ENCODE data around the gene KIF1A.

The KIF1A gene

GRCh38 chr2:240728827-240729226 lies 91.2 kb downstream of the KIF1A start:
- Histone ChIP-seq H3K9me3 (replicated peaks; ENCODE audit: insufficient read depth, low read length) (no peaks in the 10 kb centered on the region), H3K27me3 (replicated peaks; ENCODE audit: insufficient read depth, low read length) (peaks cover 67% of the 10 kb centered on the region), H3K79me2 (ENCODE audit: low read length) (no peaks in the 10 kb centered on the region), H3K4me3 (ENCODE audit: low read length) (no peak overlapping the region), H3K4me1 (ENCODE audit: low read length) (no peaks in the 10 kb centered on the region), H3K27ac (ENCODE audit: low read length) (no peak overlapping the region), H3K36me3 (replicated peaks; ENCODE audit: insufficient read depth, low read length) (no peaks in the 10 kb centered on the region), H3K9me2 (replicated peaks; ENCODE audit: insufficient read depth, low read length) (no peaks in the 10 kb centered on the region), H3F3A (ENCODE audit: insufficient read depth, low read length) (no peaks in the 10 kb centered on the region), H4K20me1 (ENCODE audit: insufficient read depth, low read length) (no peaks in the 10 kb centered on the region), H2AFZ (ENCODE audit: low read length) (no peak overlapping the region), H3K9ac (ENCODE audit: low read length) (no peak overlapping the region), H3K4me2 (ENCODE audit: low read depth, low read length) (no peak overlapping the region)
- TF ChIP-seq CTCF (IDR thresholded peaks at IDR 0.05; ENCODE audit: low read length) = no peak
- no peak for TF ChIP-seq EZH2 (optimal IDR thresholded peaks at IDR 0.05; ENCODE audit: low read depth, low read length)
- no peak for TF ChIP-seq EZH2phosphoT487 (IDR thresholded peaks at IDR 0.05; ENCODE audit: low read length)
- no peak for DNase-seq

DNA sequence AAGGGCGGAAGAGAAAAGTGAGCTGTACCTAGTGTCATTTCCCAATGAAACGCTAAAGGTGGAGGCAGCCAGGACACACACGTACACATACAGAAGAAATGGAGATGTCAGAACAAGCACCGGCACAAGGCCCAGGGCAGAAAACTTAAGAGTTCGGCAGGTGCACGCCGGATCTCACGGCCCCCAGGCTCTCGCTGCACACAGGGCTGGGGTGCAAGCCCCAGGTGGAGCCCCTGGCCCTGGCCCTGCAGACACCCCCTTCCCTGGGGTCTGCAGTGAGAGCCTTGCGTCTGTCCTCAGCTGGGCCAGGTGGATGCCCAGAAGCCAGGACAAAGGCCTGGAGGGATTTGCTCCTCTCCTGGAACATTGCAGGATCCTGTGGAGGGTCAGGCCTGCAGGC lies 91.7 kb downstream of the KIF1A start:
- H3K27me3 ChIP-seq (replicated peaks; ENCODE audit: insufficient read depth, low read length) = peaks cover 67% of the 10 kb centered on the region

DNA sequence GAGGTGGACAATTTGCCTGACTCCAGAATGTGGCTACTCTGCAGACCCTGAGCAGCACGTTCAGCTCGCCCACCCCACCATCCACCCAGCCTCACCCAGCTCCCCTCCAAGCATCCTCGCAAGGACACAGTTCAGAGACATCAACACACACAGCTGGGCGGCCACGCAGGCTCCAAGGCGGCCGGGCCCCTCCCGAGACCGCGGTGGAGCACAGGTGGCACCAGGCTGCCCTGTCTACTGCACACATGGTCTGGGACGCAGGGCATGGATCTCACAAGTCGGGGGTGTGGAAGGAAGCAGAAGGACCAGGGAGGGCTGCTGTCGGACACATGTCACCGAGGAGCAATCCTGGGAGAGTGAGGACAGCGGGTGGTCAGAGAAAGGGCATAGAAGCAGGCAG lies 92.1 kb downstream of the KIF1A start:
- no peak for TF ChIP-seq EZH2phosphoT487 (IDR thresholded peaks at IDR 0.05; ENCODE audit: low read length)
- no peak for TF ChIP-seq CTCF (IDR thresholded peaks at IDR 0.05; ENCODE audit: low read length)
- TF ChIP-seq EZH2 (optimal IDR thresholded peaks at IDR 0.05; ENCODE audit: low read depth, low read length) = no peak
- Histone ChIP-seq H2AFZ (ENCODE audit: low read length) (no peak overlapping the region), H3F3A (ENCODE audit: insufficient read depth, low read length) (no peaks in the 10 kb centered on the region), H3K79me2 (ENCODE audit: low read length) (no peaks in the 10 kb centered on the region), H3K27me3 (replicated peaks; ENCODE audit: insufficient read depth, low read length) (peaks cover 67% of the 10 kb centered on the region), H3K4me3 (ENCODE audit: low read length) (no peak overlapping the region), H3K4me2 (ENCODE audit: low read depth, low read length) (no peak overlapping the region), H3K4me1 (ENCODE audit: low read length) (no peaks in the 10 kb centered on the region), H3K9me2 (replicated peaks; ENCODE audit: insufficient read depth, low read length) (no peaks in the 10 kb centered on the region), H4K20me1 (ENCODE audit: insufficient read depth, low read length) (no peaks in the 10 kb centered on the region), H3K9ac (ENCODE audit: low read length) (no peak overlapping the region), H3K36me3 (replicated peaks; ENCODE audit: insufficient read depth, low read length) (no peaks in the 10 kb centered on the region), H3K27ac (ENCODE audit: low read length) (no peak overlapping the region), H3K9me3 (replicated peaks; ENCODE audit: insufficient read depth, low read length) (no peaks in the 10 kb centered on the region)
- no peak for DNase-seq

More for the DNA sequence above, 91.7 kb downstream of the KIF1A start:
- no peaks in the 10 kb centered on the region for H3K9me2 ChIP-seq (replicated peaks; ENCODE audit: insufficient read depth, low read length)
- H3K79me2 ChIP-seq (ENCODE audit: low read length) = no peaks in the 10 kb centered on the region
- no peaks in the 10 kb centered on the region for H3F3A ChIP-seq (ENCODE audit: insufficient read depth, low read length)
- H3K4me2 ChIP-seq (ENCODE audit: low read depth, low read length) = no peak overlapping the region
- no peak overlapping the region for H3K9ac ChIP-seq (ENCODE audit: low read length)
- H3K9me3 ChIP-seq (replicated peaks; ENCODE audit: insufficient read depth, low read length) = no peaks in the 10 kb centered on the region
- H4K20me1 ChIP-seq (ENCODE audit: insufficient read depth, low read length) = no peaks in the 10 kb centered on the region
- no peak overlapping the region for H3K27ac ChIP-seq (ENCODE audit: low read length)
- TF ChIP-seq EZH2 (optimal IDR thresholded peaks at IDR 0.05; ENCODE audit: low read depth, low read length) = no peak
- no peak for TF ChIP-seq CTCF (IDR thresholded peaks at IDR 0.05; ENCODE audit: low read length)
- no peak for TF ChIP-seq EZH2phosphoT487 (IDR thresholded peaks at IDR 0.05; ENCODE audit: low read length)
- no peak overlapping the region for H2AFZ ChIP-seq (ENCODE audit: low read length)
- H3K4me3 ChIP-seq (ENCODE audit: low read length) = no peak overlapping the region
- no peaks in the 10 kb centered on the region for H3K4me1 ChIP-seq (ENCODE audit: low read length)
- no peaks in the 10 kb centered on the region for H3K36me3 ChIP-seq (replicated peaks; ENCODE audit: insufficient read depth, low read length)
- DNase-seq = no peak

Data from MM.1S (cell line).